Mesothelial cell of epicardium (in vitro differentiated cells): ENCODE results near the gene RGS4. TPM values are rescaled to one million over a fixed set of nuclear protein-coding genes. Genes with fewer than 3 reads are reported as not detected.
A peak's percentile ranks its signal among the peaks of the same experiment; 100 is the strongest.

Experiments used
- DNase-seq, 2 experiments: peaks; one replicate each; pipeline ENCODE4 v3.0.0; 2021; ENCODE audit warnings: low spot score in 2 of 2; ENCODE audit not compliant: unreplicated experiment in 2 of 2
- H3K27ac Mint-ChIP-seq: 2 replicates; pipeline ENCODE4 v1.8.0; 2021; ENCODE audit warnings: mixed read lengths
- H3K27me3 Mint-ChIP-seq: 2 replicates; pipeline ENCODE4 v1.8.0; 2021; ENCODE audit warnings: low read depth, mixed read lengths
- H3K36me3 Mint-ChIP-seq: 2 replicates; pipeline ENCODE4 v1.8.0; 2021; ENCODE audit warnings: mixed read lengths
- H3K4me1 Mint-ChIP-seq: 2 replicates; pipeline ENCODE4 v1.8.0; 2021; ENCODE audit warnings: mixed read lengths
- H3K4me3 Mint-ChIP-seq: 2 replicates; pipeline ENCODE4 v1.8.0; 2021; ENCODE audit warnings: mild to moderate bottlenecking, moderate library complexity, mixed read lengths
- H3K9me3 Mint-ChIP-seq: 2 replicates; pipeline ENCODE4 v1.8.0; 2021; ENCODE audit warnings: mixed read lengths
- total RNA-seq: library from RNA; stranded (reverse); gene quantifications from 3 replicates; pipeline ENCODE4 v1.2.1, GENCODE V29; 2021
- TF ChIP-seq, protein P1 (sequence below): fragments of 200-600 bp; sonication (generic); IDR thresholded peaks from one replicate; pipeline ENCODE4 v1.5.0; 2021; ENCODE audit warnings: antibody characterized with exemption; ENCODE audit not compliant: unreplicated experiment

Gene RGS4
- total RNA-seq: 33.8 to 42.0 TPM (median 39.9 TPM) in 3 replicates

DNA sequence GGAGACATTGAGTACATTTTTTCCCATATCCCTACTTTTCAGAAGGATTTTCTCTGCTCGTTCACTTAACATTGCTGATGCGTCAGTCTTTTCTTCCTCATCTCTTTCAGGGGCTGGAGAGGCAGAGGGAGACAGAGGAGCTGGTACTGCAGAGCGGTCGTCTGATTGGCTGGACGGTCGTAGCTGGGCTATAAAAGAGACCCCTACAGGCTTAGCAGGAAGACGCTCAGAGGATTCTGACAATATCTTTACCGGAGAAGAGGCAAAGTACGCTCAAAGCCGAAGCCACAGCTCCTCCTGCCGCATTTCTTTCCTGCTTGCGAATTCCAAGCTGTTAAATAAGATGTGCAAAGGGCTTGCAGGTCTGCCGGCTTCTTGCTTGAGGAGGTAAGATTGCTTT is at the start of gene RGS4:
Gene RGS4 (plus strand): TSS at position 220 of the 400 bp plus-strand sequence. CDS start 124 bp downstream, at position 344.
- TF ChIP-seq, protein P1, sequence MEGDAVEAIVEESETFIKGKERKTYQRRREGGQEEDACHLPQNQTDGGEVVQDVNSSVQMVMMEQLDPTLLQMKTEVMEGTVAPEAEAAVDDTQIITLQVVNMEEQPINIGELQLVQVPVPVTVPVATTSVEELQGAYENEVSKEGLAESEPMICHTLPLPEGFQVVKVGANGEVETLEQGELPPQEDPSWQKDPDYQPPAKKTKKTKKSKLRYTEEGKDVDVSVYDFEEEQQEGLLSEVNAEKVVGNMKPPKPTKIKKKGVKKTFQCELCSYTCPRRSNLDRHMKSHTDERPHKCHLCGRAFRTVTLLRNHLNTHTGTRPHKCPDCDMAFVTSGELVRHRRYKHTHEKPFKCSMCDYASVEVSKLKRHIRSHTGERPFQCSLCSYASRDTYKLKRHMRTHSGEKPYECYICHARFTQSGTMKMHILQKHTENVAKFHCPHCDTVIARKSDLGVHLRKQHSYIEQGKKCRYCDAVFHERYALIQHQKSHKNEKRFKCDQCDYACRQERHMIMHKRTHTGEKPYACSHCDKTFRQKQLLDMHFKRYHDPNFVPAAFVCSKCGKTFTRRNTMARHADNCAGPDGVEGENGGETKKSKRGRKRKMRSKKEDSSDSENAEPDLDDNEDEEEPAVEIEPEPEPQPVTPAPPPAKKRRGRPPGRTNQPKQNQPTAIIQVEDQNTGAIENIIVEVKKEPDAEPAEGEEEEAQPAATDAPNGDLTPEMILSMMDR: peak; percentile 35
- peak; percentile 52 to 68 for DNase-seq
- Mint-ChIP-seq H3K9me3 (no peaks in the 10 kb centered on the region), H3K4me3 (peak within 1 kb of the TSS; percentile 74), H3K4me1 (peaks cover 36% of the 10 kb centered on the region), H3K27ac (peak within 1 kb of the TSS; percentile 72), H3K36me3 (peaks cover 20% of the 10 kb centered on the region), H3K27me3 (peaks cover 8% of the 10 kb centered on the region)

DNA sequence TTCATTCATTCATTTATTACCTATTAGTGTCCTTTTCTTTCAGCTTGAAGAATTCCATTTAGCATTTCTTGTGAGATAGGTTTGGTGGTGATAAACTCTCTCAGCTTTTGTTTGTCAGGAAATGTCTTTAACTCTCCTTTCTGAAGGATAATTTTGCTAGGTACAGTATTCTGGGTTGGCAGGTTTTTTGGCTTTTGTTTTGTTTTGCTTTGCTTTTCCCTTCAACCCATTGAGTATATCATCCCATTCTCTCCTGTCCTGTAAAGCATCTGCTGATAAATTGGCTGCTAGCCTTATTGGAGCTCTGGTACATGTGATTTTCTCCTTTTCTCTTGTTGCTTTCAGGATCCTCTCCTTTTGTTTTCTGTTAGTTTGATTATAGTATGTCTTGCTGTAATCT is 47.0 kb upstream of the RGS4 start:
- TF ChIP-seq, protein P1: no peak
- Mint-ChIP-seq H3K9me3 (peaks cover 37% of the 10 kb centered on the region), H3K36me3 (peaks cover 10% of the 10 kb centered on the region), H3K27ac (no peak overlapping the region), H3K4me3 (no peak overlapping the region), H3K4me1 (no peaks in the 10 kb centered on the region), H3K27me3 (no peaks in the 10 kb centered on the region)
- DNase-seq: no peak

DNA sequence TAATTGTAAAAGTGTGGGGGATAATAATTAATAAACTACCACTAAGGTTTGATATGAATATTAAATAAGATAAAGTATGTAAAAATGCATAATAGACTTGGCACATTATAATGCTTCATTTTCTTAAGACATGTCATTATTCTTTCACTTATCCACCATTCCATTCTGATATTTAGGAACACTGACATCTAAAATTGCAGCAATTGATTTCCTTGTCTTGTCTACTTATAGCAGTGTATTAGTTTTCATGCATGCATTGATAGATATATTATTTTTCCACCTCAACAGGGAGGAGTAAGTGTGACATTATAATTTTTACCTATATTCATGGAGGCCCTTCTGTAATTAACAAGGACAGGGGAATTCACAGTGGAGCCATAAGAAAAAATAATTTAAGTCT is 41.6 kb upstream of the RGS4 start:
- DNase-seq: no peak
- Mint-ChIP-seq H3K27ac (no peak overlapping the region), H3K9me3 (peaks cover 15% of the 10 kb centered on the region), H3K36me3 (peaks cover 3% of the 10 kb centered on the region), H3K4me1 (peaks cover 10% of the 10 kb centered on the region), H3K4me3 (no peak overlapping the region), H3K27me3 (no peaks in the 10 kb centered on the region)
- TF ChIP-seq, protein P1: no peak

DNA sequence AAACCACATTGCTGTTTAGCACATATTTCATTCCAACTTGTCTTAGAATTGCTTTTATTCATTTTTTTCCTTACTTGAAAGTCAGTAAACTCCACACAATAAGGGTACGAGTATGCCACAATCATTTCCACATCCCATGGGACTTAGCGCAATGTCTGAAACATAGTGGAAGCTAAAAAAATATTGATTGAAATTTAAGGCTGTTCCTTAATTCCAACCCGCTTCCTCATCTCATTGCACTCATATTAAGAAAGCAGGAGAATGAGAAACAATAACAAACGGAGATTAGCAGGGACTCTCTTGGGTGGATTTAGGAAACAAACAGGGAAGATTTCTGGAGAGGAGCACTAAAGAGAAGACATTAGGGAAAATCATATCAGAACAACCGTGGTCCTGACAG is 39.3 kb upstream of the RGS4 start:
- Mint-ChIP-seq H3K9me3 (no peaks in the 10 kb centered on the region), H3K36me3 (no peaks in the 10 kb centered on the region), H3K27ac (no peak overlapping the region), H3K4me1 (peaks cover 10% of the 10 kb centered on the region), H3K27me3 (no peaks in the 10 kb centered on the region), H3K4me3 (no peak overlapping the region)
- DNase-seq: no peak
- TF ChIP-seq, protein P1: no peak

DNA sequence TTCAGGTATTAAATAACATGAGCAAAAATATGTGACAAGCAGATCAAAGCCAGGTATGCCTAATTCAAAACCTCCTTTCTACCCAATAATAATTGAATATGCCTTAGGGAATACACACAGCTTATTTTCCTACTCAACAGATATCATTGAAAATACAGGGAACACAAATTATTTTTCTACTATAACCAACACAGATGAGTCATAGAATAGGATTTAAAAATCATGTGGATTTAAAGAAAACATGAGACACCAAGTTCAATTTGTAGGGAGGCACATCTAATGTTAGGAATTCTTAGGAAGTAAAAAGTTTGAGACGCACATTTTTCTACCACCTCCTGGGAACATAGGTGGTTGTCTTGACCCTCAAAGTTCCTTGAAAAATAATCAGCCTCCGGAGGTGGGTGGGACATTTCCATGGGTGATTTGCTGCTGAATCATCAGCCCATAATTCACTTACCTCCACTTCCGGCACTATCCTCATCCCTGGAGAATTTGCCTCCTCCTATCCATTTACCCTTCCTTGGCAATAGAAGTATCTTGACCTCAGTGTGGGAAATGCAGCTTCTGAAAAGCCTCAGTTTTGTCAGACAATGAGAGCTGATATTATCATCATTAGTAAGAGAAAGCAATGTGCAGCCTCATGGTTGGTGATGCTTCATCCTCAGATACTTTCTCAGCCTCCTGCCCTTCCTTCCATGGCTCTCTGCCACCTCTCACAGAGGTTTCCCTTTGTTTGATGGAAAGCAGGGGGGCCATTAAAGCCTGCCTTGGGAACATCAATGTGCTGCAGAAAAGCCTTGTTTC is 33.5 kb upstream of the RGS4 start:
- H3K27ac Mint-ChIP-seq: peak overlapping the region; percentile 24
- no peaks in the 10 kb centered on the region for H3K36me3 Mint-ChIP-seq

More for the DNA sequence above, 33.5 kb upstream of the RGS4 start:
- no peak overlapping the region for H3K4me3 Mint-ChIP-seq
- TF ChIP-seq, protein P1: no peak
- no peaks in the 10 kb centered on the region for H3K9me3 Mint-ChIP-seq
- no peaks in the 10 kb centered on the region for H3K27me3 Mint-ChIP-seq
- peaks cover 14% of the 10 kb centered on the region for H3K4me1 Mint-ChIP-seq
- DNase-seq: no peak
